ENCODE data around the gene STON1.
"Not testable (repeated sequence)": the region's sequence is repeated elsewhere in the genome, so short reads cannot be mapped to it uniquely, and the experiment has no call there.

STON1 gene

DNA sequence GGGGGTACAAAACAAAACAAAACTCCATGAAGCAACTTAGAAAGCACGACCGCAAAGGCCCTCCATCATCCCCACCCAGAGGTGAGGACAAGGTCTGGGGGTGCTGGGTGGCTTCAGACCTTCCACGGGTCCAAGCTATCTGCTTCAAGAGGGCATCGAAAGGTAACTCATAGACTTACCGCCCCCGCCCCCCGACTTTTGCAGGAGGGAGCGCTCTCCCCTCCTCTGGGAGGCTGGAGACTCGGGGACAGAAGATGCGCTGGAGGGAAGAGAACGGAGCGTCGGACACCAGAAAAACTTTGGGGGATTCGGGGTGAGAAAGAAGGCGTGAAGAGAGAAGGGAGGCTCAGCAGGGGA is 300 bp upstream of the STON1 start:
- no peak for DNase-seq

DNA sequence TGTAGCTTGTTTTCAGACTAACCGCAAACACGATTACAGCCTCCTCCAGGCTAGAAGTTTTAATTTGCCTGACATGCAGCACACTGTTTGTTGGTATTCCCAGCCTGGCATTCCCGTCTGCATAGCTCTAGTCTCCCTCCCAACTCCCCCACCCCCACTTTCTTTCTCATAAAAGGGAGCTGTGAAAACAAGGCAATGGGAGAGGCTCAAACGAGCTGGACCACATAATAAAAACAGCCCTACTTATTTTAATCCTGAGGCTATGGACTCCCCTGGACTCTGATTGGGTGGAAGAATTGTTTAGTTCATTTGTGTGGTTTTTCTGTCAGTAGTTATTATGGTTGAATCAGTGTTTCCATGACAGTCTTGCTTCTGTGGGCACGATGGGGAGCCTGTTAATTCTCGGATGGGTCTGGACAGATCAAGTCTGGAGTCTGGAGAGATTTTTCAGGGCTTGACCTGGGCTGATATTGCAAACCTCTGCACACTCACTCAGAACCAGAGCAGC is 1.2 kb downstream of the STON1 start:
- no peak for DNase-seq

DNA sequence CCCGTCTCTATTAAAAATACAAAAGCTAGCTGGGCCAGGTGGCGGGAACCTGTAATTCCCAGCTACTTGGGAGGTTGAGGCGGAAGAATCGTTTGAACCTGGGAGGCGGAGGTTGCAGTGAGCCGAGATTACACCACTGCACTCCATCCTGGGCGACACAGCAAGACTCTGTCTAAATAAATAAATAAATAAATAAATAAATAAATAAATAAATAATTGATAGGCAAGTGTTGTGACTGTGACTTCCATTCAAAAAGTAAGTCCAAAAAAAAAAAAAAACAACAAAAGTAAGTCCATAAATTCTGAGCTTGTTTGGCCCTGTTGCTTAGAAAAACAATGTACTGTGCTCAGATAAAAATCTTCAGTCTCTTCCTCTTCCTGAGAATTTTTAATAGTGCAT is 2.2 kb downstream of the STON1 start:
- no peak for DNase-seq

DNA sequence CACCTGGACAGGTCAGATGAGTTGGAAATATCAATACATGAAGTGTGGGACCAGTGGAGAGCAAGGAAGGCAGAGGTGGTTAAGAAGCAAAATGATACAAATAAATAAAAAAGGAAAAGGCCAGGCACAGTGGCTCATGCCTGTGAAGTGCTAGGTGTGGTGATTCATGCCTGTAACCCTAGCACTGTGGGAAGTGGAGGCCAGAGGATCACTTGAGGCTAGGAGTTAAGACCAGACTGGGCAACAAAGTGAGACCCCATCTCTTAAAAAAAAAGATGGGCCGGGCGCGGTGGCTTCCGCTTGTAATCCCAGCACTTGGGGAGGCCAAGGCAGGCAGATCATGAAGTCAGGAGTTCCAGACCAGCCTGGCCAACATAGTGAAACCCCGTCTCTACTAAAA is 2.9 kb downstream of the STON1 start:
- DNase-seq, result no peak

DNA sequence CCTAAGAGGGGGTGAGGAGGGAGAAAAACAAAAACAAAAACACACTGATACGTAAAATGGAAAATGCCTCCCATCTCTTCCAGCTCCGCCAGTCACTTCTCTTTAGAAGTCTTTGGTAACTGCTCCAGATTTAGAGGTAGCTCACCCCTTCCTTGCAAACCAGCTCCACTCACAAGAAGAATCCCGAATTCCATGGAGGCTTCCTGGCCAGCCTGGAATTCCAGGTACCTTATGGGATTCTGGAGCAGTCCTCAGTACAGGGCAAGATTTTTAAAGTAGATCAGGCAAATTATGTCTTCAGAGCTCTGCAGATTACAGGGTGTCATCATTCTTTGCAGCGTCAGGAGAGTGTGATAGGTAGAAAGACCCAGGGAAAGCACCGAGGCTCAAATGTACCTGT is 4.8 kb downstream of the STON1 start:
- DNase-seq, result no peak

DNA sequence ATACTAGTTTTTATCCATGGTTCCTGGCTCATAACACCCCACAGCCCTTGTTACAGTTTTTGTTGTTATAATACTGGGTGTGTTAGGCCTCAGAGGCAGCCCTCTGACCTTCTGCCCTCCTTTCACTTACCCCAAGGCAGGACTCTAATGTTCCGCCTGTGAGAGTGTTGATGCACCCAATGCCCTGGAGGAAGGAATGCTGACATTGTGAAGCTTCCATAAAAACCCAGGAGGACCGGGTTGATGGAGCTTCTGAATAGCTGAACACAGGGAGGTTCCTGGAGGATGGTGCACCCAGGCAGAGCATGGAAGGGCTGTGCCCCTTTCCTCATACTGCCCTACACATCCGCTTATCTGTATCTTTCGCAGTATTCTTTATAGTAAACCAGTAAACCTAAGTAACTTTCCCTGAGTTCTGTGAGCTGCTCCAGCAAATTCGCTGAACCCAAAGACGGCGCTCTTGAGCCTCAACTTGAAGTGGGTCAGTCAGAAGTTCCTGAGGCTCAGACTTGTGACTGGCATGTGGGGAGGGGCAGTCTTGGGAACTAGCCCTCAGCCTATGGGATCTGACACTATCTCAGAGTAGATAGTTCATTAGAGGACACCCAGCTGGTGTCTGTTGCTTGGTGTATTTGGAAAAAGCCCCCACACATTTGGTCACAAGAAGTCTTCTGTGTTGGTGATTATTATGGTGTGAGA is 10.4 kb downstream of the STON1 start:
- no peak for DNase-seq

DNA sequence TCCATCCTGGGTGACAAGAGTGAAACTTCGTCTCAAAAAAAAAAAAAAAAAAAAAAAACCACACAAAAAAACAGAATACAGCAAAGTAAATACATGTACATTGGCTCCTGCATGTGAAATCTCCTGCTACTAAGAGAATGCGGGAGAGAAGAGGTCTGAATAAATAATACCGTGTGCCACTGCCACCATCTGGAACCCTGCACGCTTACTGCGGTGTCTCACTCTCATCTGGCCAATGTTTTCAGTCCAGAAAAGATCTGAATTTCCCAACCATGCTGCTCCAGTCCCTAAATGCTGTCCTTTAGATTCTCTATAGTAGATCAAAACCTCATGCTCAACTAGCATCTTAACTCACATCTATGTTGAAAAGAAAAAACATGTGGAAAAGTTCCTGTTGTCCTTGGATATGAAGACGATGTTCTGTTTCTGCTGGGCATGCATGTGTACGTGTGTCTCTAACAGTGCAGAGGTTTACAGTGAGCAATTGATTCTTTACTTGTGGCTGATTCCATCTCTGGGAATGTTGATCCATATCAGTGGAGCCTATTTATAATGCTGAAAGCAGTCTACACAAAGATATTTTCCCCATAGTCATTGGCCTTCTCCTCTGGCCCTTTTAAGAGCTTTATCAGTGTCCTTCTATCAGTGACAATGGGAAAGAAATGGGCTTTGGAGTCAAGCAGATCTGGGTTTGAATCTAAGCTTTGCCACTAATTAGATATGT is 11.9 kb downstream of the STON1 start:
- no peak for DNase-seq

DNA sequence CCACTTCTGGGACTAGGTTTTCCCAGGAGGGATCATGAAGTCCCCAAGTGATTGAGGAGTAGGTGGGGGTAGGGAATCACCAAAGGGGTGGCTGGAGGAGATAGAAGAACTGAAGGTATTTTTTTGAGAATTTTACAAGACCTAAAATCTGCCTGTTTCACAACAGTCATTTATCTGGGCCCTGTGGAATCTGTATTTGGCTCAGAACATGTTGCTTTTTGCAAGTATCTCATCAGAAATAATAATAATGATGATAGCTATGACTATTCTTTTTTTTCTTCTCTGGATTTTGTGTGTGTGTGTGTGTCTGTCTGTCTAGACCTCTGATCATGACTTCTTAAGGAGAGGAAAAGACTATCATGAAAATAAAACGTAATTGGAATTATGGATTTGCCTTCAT is 13.9 kb downstream of the STON1 start:
- DNase-seq, result no peak

DNA sequence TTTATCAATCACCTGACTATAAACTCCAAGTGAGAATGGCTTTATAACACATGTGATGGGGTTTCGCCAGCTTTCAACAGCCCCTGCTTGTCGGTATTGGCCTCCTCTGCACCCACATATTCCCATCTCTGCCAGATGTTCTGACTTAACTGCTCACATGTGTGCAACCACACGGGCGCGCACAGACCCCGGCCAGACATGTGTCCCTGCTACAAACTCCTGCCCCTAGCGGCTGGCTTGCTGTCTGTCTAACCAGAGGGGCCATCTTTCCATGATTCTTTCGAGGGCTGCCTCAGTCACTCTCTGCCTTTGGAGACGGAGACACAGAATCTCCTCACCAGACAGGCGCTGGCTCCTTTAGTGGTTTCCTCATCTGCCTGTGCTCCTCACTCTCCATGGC is 15.3 kb downstream of the STON1 start:
- DNase-seq, result no peak

DNA sequence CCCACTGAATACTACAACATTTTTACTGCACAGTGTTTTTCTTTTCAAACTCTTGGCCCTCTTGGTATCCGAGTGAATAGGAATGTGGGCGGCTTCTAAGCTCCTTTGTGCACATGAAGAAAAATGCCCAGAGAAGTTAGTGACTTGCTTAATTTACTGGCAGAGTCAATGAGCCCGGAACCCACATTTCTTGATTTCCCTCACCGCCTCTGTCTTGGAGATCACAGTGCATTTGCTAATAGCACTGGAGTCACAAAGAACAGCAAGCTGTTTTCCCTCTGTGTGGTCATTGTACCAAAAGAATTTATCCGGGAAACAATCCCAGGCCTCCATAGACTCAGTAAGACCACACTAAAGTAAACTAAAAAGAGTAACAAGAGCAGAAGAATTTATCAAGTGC is 18.9 kb downstream of the STON1 start:
- no peak for DNase-seq

DNA sequence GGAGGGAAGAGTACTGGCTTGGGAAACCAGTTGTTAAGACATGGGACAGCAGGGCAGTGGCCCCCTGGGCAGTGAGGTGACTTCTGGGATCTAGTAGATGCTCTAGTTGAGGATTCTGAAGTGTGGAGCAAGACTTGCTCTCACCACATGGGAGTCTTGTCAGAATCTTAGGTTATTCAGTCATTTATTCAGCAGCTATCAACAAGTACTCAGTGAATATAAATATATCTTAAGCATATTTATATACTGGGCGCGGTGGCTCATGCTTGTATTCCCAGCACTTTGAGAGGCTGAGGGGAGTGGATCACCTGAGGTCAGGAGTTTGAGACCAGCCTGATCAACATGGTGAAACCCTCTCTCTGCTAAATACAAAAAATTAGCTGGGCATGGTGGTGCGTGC is 20.0 kb downstream of the STON1 start:
- DNase-seq, result no peak

DNA sequence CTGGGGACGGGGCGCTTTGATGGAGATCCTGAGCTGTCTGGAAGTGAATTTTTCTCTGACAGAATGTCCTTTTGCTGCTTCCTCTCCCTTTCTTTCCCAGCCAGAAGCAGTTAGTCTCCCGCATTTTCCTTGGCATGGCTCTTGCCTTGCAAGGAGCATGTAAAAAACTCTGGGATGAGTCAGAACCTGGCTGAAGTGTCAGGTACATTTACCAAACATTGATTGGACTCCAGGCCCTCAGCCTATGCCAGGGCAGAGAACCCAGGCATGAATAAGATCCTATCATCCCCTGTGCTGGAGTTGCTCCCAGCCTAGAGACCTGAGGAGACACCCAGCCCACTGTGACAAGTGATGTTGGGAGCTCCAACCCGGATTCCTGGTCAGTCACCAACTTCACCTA is 21.6 kb downstream of the STON1 start:
- no peak for DNase-seq

DNA sequence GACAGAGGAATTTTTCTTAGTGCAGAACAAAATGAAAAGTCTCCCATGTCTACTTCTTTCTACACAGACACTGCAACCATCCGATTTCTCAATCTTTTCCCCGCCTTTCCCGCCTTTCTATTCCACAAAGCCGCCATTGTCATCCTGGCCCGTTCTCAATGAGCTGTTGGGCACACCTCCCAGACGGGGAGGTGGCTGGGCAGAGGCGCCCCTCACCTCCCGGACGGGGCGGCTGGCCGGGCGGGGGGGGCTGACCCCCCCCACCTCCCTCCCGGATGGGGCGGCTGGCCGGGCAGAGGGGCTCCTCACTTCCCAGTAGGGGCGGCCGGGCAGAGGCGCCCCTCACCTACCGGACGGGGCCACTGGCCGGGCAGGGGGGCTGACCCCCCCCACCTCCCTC is 25.1 kb downstream of the STON1 start:
- not testable (repeated sequence) for DNase-seq

DNA sequence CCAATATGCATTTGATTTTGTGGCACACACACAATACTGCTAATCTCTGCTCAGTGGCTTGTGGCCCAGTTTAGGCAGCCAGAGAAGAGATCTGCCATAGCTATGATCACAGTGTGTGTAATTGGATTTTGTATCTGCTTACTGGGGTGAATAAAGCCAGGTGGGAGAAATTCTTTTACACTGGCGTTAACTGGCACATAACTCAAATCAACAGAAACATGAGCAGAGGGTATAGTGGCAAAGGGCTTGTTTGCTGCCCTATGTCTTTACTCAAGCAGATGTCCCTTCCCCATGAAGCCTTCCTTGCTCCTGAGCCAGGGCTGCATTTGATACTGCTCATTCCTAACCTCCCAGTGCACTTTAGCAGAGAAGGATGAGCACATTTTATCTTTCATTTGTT is 28.5 kb downstream of the STON1 start:
- DNase-seq, result no peak

DNA sequence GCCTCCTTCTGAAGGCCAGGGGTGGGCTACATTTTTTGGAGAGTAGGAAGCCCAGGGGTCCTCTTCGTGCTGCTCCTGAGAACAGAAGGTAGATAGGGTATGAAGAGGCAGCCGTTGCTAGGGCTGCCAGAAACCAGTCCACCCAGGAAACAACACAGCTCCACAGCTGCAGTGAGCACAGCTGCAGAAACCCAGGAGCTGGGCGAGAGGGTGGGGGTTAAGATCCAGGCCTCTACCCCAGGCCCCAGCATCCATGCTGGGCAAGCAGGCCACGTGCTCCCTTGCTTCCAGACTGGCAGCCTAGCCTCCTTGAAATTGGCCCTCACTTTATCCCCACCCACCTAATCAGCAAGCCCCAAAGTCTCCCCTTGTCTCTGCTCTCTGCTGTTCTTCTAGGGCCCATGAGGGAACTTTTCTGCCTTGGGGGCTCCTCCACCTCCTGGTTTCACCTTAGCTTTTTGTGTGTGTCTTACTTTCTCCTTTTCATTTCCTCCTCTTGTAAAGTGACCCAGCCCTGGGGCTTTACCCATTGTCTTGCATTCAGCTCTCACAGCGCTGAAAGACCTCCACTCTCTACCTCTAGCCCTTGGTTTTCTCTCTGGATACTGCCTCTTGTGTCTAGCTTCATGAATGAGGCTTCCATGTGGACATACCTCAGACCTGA is 30.7 kb downstream of the STON1 start:
- DNase-seq, result no peak

DNA sequence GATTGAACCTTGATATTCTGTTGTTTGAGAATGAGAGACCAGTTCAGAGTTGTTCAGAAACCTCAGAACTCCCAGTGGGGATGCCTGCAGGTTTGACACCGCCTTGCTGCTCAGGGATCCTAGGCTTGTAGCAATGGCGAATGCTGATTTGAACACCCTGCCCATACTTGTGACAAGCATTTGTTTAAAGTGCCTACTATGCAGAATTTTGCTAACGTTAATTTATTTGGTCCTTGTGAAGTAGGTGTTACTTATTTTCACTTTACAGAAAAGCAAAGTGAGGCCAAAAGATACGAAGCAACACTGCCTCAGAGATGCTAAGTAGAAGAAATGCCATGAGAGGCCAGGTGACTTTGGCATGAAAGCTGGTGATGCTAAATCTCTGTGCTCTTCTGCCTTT is 32.3 kb downstream of the STON1 start:
- DNase-seq, result no peak

DNA sequence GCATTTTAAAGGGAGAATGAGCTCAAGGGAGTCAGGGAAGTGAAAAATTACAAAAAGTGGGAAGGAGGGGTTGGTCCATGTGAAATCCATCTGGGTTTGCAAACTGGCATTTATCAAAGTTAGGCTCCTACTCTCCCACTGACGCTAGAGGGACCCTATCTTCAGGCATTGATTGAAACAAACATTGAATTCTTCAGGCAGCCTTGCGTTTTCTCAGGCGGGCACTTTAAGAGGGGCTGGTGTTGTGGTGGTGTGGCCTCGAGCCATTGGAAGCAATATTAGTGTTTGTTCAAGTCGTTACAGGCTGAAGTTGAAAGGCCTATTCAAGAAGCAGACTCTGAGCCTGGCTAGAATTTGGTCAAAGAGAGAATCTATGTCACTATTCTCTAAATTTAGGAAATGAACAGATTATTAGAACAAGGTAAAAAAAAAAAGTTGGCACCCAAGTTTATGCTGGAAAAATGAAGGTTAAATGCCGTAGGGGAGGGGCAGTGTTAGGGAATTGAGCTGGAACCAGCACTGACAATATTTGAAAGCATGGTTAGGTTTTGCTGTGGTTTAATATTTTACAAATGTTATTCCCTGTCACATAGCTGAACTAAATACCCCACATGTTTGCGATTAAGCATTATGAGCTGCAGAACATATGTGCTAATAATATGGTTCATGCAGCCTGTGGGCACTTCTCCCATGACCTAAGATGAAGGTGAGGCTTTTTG is 36.8 kb downstream of the STON1 start:
- no peak for DNase-seq

DNA sequence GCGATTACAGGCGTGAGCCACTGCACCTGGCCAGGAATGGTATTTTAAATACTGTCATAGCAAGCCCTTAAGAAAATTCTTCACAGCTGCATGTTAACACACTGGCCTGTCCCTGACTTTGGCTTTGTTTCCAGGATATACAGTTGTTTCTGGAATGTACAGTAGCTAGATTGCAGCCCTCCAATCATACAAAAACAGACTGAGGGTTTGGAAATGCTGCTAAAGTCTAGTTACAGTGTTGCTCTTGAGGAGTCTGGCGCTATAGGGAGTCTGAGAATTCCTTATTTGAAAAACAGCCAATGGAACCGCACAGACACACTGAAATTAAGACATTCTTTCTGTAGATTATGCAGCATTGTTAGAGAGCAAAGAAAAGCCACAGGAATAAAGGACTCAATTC is 37.7 kb downstream of the STON1 start:
- no peak for DNase-seq

DNA sequence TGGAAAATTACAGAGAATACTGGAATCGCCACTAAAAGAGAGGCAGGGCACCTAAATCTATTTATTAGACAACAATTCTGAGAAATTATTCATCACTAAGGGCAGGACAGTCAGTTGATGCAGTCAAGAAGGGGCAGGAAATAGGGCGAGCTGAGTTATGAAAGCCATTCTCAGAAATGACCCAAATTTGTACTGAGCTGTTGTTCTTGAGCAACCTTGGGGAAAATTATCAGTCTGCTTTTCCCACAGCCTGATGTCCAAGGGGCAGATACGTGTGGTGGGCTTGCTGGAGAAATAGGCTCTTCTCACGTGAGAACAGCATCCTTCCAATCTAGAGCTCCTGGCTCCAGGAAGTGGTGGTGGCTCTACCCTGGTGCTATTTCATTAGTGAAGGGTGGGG is 38.6 kb downstream of the STON1 start:
- DNase-seq, result no peak

DNA sequence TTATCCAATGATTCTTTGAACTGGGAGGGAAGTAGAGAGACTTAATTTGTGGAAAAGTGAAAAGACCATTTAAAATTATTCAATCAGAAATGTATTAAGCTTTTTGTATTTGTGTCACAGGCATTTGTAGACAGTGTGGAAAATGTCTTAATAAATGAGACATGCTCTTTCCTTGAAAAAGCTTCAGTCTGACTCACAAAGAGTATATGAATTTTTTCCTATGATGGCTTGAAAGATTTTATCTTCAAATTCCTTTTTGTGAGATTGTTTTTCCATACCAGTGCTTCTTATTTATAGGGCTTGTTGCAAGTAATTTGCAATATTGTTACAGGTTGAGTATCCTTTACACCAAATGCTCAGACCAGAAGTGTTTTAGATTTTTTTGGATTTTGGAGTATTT is 39.5 kb downstream of the STON1 start:
- DNase-seq, result no peak

DNA sequence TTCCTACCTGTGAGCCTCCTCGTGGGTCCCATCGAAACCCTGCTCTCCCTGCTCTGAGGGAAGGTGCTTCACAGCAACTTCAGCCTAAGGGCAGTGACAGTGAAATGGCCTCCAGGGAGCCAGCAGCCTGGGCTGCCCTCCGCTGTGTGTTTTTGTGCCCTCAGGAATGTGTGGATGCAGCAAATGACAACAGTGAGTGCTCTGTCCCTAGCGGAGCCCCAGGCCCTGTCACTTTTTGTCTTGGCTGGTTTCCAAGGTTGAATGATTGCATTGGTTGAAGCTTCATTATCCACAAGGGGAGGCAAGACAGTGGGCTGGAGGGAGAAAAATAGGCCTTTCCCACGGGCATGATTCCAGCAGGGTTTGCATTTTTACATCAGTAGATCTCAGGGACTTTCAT is 42.9 kb downstream of the STON1 start:
- no peak for DNase-seq

DNA sequence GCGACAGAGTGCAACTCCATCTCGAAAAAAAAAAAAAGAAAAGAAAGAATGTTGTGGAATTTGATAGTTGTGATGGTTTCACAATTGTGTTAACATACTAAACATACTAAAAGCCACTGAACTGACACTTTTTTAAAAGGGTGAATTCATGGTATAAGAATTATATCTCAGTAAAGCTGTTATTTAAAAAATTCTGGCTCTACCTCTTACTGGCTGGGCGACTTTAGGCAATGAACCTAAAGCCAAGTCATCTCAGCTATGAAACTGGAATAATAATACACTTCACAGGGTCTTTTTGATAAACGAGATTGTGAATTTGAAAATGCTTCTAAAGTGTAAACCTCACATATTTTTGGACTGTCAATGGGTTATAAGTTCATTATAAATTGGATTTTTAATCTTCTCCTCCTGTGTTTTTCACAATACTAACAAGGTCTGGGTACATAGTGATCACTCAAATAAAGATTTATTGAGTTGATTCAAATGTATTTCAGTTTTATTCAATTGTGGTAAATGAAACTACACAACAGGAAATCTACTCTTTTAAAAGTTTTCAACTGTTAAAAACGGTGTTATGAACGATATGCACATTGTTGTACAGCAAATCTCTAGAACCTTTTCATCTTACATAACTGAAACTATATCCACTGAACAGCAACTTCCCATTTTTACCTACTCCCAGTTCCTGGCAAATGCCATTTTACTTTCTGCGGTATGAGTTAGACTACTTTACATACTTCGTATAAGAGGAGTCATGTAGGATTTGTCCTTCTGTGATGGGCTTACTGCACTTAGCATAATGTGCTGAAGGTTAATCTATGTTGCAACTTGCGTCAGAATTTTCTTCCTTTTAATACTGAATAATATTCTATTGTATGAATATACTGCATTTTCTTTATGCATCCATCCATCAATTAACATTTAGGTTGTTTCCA is 44.7 kb downstream of the STON1 start:
- DNase-seq, result no peak

DNA sequence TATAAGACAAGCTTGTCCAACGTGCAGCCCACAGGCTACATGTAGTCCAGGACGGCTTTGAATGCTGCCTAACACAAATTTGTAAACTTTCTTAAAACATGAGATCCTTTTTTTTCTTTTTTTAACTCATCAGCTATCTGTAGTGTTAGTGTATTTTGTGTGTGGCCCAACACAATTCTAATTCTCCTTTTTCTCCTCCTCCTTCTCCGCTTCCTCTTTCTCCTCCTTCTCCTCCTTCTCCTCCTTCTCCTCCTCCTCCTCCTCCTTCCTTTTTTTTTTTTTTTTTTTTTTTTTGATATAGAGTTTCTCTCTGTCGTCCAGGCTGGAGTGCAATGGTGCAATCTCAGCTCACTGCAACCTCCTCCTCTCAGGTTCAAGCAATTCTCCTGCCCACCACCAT is 48.4 kb downstream of the STON1 start:
- DNase-seq, result no peak

Measured in KG1 (cell line).